ENCODE measurements around the gene PCP2. TPM values are rescaled to one million over a fixed set of nuclear protein-coding genes. Genes with fewer than 3 reads are reported as not detected.

Gene PCP2
- total and polyA plus RNA-seq, 2 experiments from 2014 or later = 0.60 TPM; not detected in 1

GRCh38 chr19:7661744-7662538 lies 28.4 kb upstream of the PCP2 start:
- no peaks in the 10 kb centered on the region for H3K9me3 ChIP-seq (ENCODE audit: low read depth)
- H3K27ac ChIP-seq = no peak overlapping the region
- no peaks in the 10 kb centered on the region for H3K9me2 ChIP-seq (replicated peaks; ENCODE audit: insufficient read depth)
- no peaks in the 10 kb centered on the region for H4K20me1 ChIP-seq (ENCODE audit: insufficient read depth, poor library complexity, severe bottlenecking)
- H3K27me3 ChIP-seq = no peaks in the 10 kb centered on the region
- 76% methylated on average over 8 of the region's 8 CpGs for WGBS (ENCODE audit: low lambda C conversion rate, missing lambda C conversion rate)
- no peaks in the 10 kb centered on the region for H3K79me2 ChIP-seq
- no peak overlapping the region for H2AFZ ChIP-seq
- no peak overlapping the region for H3K4me3 ChIP-seq
- no peaks in the 10 kb centered on the region for H3K36me3 ChIP-seq (replicated peaks; ENCODE audit: insufficient read depth, low read depth)
- TF ChIP-seq CTCF (IDR thresholded peaks at IDR 0.05; ENCODE audit: poor library complexity) (no peak), EZH2phosphoT487 (IDR thresholded peaks at IDR 0.05; ENCODE audit: low read depth, severe bottlenecking, unreplicated experiment) (no peak)
- no peak for DNase-seq (ENCODE audit: low spot score)
- no peaks in the 10 kb centered on the region for H3K4me1 ChIP-seq (ENCODE audit: insufficient read depth)
- no peak overlapping the region for H3K4me2 ChIP-seq

GRCh38 chr19:7658219-7658686 lies 24.7 kb upstream of the PCP2 start:
- H3K4me3 ChIP-seq = no peak overlapping the region
- WGBS (ENCODE audit: low lambda C conversion rate, missing lambda C conversion rate) = 58% methylated on average over 9 of the region's 9 CpGs
- H4K20me1 ChIP-seq (ENCODE audit: insufficient read depth, poor library complexity, severe bottlenecking) = no peaks in the 10 kb centered on the region
- H3K36me3 ChIP-seq (replicated peaks; ENCODE audit: insufficient read depth, low read depth) = no peaks in the 10 kb centered on the region
- no peak overlapping the region for H2AFZ ChIP-seq
- no peaks in the 10 kb centered on the region for H3K4me1 ChIP-seq (ENCODE audit: insufficient read depth)
- no peaks in the 10 kb centered on the region for H3K9me2 ChIP-seq (replicated peaks; ENCODE audit: insufficient read depth)
- TF ChIP-seq EZH2 (IDR thresholded peaks at IDR 0.05; ENCODE audit: borderline replicate concordance) (no peak), EZH2phosphoT487 (IDR thresholded peaks at IDR 0.05; ENCODE audit: low read depth, severe bottlenecking, unreplicated experiment) (no peak), CTCF (IDR thresholded peaks at IDR 0.05; ENCODE audit: poor library complexity) (no peak)
- no peak for DNase-seq (ENCODE audit: low spot score)
- H3K9me3 ChIP-seq (ENCODE audit: low read depth) = no peaks in the 10 kb centered on the region
- H3K27ac ChIP-seq = no peak overlapping the region
- H3K79me2 ChIP-seq = no peaks in the 10 kb centered on the region
- no peak overlapping the region for H3K4me2 ChIP-seq
- no peaks in the 10 kb centered on the region for H3K27me3 ChIP-seq

- Histone ChIP-seq H3K27me3 (no peaks in the 10 kb centered on the region), H3K4me3 (no peak overlapping the region), H3K79me2 (no peaks in the 10 kb centered on the region), H3K36me3 (replicated peaks; ENCODE audit: insufficient read depth, low read depth) (no peaks in the 10 kb centered on the region), H3K9me2 (replicated peaks; ENCODE audit: insufficient read depth) (no peaks in the 10 kb centered on the region), H4K20me1 (ENCODE audit: insufficient read depth, poor library complexity, severe bottlenecking) (no peaks in the 10 kb centered on the region), H3K4me2 (no peak overlapping the region), H3K9me3 (ENCODE audit: low read depth) (no peaks in the 10 kb centered on the region), H2AFZ (no peak overlapping the region), H3K4me1 (ENCODE audit: insufficient read depth) (no peaks in the 10 kb centered on the region), H3K27ac (no peak overlapping the region)
- no peak for DNase-seq (ENCODE audit: low spot score)
- WGBS (ENCODE audit: low lambda C conversion rate, missing lambda C conversion rate) = 56% methylated on average over 14 of the region's 14 CpGs
- TF ChIP-seq EZH2phosphoT487 (IDR thresholded peaks at IDR 0.05; ENCODE audit: low read depth, severe bottlenecking, unreplicated experiment) (no peak), CTCF (IDR thresholded peaks at IDR 0.05; ENCODE audit: poor library complexity) (no peak), EZH2 (IDR thresholded peaks at IDR 0.05; ENCODE audit: borderline replicate concordance) (no peak)
Observed at GRCh38 chr19:7657131-7657751, 23.7 kb upstream of the PCP2 start.
